GM12864 (cell line): Measurements from ENCODE around the gene EXOC3L2.
A peak's percentile ranks its signal among the peaks of the same experiment; 100 is the strongest.

ENCODE experiments used
- DNase-seq: peaks from one replicate; pipeline ENCODE4 v3.0.0-alpha.2; 2011; ENCODE audit warnings: low read depth
- H3K4me3 ChIP-seq: 2 replicates; pipeline ENCODE4 v1.5.1; 2011; ENCODE audit warnings: mild to moderate bottlenecking, low read depth, low read length, control low read depth
- TF ChIP-seq, protein P1 (sequence below): IDR thresholded peaks from 2 replicates; pipeline ENCODE4 v1.5.1; 2011; ENCODE audit warnings: low read depth, mild to moderate bottlenecking, moderate library complexity, low read length, control low read depth, inconsistent platforms; ENCODE audit errors: missing control alignments

EXOC3L2 gene

DNA sequence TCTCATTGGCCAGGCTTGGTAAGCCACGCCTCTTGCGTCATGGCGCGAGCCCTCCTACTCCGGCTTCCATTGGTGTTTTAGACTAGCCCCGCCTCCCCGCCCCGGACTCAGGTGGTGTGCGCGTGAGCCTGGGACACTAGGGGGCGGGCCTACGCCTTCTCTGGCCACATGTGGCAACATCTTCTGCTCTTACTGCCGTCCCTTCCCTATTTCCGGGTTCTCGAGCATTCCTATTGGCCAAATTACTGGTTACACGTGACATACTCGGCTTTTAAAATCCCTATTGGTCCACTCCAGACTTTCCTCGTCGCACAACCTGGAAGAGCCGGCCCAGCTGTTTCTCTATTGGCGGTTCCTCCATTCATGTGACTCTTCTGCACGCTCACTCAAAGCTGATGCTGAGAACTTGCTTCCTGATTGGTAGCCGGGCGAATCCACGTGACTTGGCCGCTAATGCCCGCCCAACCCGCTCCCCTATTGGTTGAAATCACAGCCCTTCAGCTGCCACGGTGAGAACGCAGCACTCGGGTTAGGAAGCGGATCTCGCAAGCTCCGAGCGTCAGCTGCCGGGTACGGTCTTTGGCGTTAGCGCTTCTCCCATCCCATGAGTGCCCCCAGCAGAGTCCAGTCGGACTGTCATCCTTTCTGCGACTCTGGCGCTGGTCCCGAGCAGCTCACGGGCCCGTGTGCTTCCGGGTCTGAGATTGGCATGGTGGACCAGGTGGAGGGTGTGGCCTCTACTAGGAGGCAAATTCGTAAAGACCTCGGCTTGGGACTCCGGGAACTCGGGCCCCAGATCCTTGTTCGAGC lies 66.7 kb downstream of the EXOC3L2 start, which contains the start of gene BLOC1S3:
BLOC1S3 (plus strand) TSS at position 523 of the 810 bp plus-strand sequence. CDS start 513 bp downstream, outside the sequence.
- TF ChIP-seq, protein P1, sequence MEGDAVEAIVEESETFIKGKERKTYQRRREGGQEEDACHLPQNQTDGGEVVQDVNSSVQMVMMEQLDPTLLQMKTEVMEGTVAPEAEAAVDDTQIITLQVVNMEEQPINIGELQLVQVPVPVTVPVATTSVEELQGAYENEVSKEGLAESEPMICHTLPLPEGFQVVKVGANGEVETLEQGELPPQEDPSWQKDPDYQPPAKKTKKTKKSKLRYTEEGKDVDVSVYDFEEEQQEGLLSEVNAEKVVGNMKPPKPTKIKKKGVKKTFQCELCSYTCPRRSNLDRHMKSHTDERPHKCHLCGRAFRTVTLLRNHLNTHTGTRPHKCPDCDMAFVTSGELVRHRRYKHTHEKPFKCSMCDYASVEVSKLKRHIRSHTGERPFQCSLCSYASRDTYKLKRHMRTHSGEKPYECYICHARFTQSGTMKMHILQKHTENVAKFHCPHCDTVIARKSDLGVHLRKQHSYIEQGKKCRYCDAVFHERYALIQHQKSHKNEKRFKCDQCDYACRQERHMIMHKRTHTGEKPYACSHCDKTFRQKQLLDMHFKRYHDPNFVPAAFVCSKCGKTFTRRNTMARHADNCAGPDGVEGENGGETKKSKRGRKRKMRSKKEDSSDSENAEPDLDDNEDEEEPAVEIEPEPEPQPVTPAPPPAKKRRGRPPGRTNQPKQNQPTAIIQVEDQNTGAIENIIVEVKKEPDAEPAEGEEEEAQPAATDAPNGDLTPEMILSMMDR: peak; percentile 42
- DNase-seq: peak; percentile 100
- peak within 1 kb of the TSS; percentile 92 for H3K4me3 ChIP-seq

DNA sequence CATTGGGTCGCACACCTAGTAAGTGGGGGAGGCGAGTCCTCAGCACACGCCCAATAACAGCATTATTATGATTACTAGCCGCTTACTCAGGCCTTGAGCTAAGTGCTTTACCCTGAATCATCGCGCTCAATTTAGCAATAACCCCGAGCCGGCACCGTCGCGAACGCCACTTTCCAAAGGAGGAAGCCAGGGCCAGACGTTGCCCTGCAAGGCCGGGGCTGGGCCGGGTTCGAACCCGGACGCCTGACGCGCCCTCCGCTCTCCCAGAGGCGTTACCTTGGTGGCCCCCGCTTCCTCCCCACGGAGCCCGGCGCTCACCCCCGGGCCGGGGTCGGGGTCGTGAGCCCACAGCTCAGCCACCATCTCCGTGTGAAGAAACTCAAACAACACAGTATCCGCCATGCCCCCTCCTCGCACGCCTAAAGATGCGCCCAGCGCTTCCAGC lies 67.4 kb downstream of the EXOC3L2 start, which contains the start of gene TRAPPC6A:
TRAPPC6A (minus strand) TSS at position 421 of the 445 bp plus-strand sequence; CDS start at position 402, 19 bp downstream.
- TF ChIP-seq, protein P1: no peak
- DNase-seq: no peak
- peak within 1 kb of the TSS; percentile 92 for H3K4me3 ChIP-seq

DNA sequence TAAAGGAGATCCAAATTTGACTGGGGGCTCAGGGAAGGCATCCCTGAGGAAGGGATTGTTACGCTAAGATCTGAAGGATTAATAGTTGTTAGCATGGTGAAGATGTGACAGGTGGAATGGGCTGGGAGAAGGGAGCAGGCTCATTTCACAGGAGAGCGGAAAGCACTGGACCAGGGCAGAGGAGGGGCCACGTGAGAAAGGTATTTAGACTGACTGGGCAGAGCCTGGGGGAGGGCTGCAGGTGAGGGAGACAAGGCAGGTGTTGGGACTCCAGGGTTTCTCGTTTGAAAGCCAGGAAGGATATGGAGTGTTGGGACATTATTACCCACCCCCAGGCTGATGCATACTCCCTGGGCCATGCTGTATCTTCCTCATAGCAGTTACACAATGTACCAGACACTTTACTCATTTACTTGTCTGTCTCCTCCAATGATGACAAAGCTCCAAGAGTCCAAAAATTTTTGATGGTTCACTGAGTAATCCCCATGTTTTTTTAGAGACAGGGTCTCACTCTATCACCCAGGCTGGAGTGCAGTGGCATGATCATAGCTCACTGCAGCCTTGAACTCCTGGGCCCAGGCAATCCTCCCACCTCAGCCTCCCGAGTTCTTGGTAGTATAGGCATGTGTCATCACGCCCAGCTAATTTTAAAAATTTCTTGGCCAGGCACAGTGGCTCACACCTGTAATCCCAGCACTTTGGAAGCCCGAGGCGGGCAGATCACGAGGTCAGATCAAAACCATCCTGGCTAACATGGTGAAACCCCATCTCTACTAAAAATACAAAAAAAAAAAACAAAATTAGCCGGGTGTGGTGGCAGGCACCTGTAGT lies 69.5 kb downstream of the EXOC3L2 start:
- no peak for DNase-seq
- TF ChIP-seq, protein P1: no peak
- H3K4me3 ChIP-seq: no peak overlapping the region

DNA sequence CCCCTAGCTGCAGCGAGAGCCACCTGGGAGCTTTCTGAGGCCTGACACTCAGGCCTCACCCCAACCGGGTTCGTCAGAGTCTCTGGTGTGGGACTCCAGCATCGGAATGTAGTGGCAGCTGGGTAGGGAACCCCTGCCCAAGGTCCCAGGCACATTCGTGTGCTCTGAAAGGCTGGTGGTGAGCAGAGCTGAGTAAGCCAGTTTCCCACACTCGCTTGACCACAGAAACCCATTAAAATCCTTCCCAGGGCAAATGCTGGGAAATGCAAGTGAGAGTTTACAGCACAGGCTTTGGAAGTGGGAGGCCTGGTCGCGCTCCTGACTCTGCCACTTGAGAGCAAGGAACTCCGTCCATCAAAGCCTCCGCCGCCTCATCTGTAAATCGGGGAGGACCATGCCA lies 71.4 kb downstream of the EXOC3L2 start:
- DNase-seq: no peak
- TF ChIP-seq, protein P1: no peak
- H3K4me3 ChIP-seq: no peak overlapping the region

DNA sequence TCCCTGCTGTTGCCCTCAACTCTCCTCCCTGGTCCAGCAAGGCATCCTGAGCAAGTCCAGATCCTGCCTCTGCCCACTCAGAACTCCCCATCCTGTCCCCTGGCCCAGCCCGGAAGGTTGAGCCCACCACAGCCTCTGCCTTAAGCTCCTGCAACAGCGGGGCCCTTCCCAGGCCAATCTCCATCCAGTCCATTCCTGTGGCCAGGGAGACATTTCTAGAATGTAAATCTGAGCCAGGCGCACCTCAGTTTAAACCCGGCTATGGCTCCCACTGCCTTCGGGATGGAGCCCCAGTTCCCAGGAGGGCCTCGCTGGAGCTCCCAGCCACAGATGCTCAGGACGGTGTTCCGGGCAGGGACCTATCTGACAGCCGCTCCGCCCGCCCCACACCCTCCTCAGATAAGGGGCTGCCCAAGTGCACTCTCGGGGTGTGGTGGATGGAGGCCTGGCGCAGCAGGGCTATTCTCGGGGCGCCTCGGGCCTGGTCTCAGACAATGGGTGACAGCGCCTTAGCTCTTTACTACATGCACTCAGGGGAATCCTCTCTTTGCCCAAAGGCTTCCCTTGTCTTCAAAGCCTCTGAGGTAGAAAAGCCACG lies 72.5 kb downstream of the EXOC3L2 start:
- H3K4me3 ChIP-seq: no peak overlapping the region
- no peak for DNase-seq
- TF ChIP-seq, protein P1: no peak

DNA sequence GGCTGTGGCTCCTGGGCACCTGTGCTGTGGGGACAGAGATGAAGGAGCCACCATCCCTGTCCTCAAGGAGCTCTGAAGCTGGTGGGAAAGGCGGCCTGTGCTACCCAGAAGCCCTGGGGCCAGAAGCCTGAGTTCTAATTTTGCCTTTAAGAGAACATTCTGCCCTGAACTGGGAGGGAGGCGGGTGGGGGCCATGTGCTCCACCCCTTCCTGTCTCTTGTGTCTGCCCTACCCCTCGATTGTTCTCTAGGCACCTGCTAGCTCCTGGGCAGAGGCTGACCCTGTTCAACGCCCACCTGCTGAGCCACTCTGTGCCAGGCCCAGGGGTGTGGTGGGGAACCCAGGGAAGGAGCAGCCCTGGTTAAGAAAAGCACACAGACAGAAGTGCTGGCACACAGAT lies 73.0 kb downstream of the EXOC3L2 start:
- no peak overlapping the region for H3K4me3 ChIP-seq
- TF ChIP-seq, protein P1: no peak
- no peak for DNase-seq
